Tibial nerve (tissue), 3 donors: ENCODE data around the gene DDX3X.

Experiments
- CTCF ChIP-seq, 5 experiments: fragments of 200-600 bp in 3 of 5; fragments of 450-650 bp in 2 of 5; sonication (generic) in 3 of 5; IDR thresholded peaks; one replicate each; pipeline ENCODE4 v1.5.1; 2016 to 2019; ENCODE audit warnings: antibody characterized with exemption in 5 of 5, mild to moderate bottlenecking in 3 of 5, moderate library complexity in 2 of 5
- POLR2A ChIP-seq, 2 donors: fragments of 450-650 bp; IDR thresholded peaks; one replicate each; pipeline ENCODE4 v1.6.1; 2017; ENCODE audit warnings: antibody characterized with exemption in 2 of 2, mild to moderate bottlenecking in 2 of 2, moderate library complexity in 2 of 2

- no peak for TF ChIP-seq CTCF (IDR thresholded peaks at IDR 0.05)
- no peak for TF ChIP-seq POLR2A (IDR thresholded peaks at IDR 0.05)
Observed at GRCh38 chrX:41388543-41388942, 54.6 kb downstream of the DDX3X start.
